Stimulated activated CD8-positive, alpha-beta memory T cell treated with anti-CD3 and anti-CD28 coated beads, Interleukin-4, amount 100 ng/mL, for 1 hour (primary cell): ENCODE data around the gene CCDC14.
A peak's percentile ranks its signal among the peaks of the same experiment; 100 is the strongest.
"Not testable (repeated sequence)": the region's sequence is repeated elsewhere in the genome, so short reads cannot be mapped to it uniquely, and the experiment has no call there.

Experiments used
- DNase-seq, 2 donors: peaks; one replicate each; pipeline ENCODE4 v3.0.0-alpha.2; 2020; ENCODE audit warnings: low read depth in 2 of 2, low spot score in 1 of 2

The CCDC14 gene

GRCh38 chr3:123960781-123961507, at the start of gene CCDC14:
TSS of gene CCDC14 (minus strand) at chr3:123961229. CDS start at chr3:123961173, 56 bp downstream.
- DNase-seq, result peak; percentile 47 to 52

GRCh38 chr3:124008321-124008720, 47.3 kb upstream of the CCDC14 start:
- not testable (repeated sequence) for DNase-seq

- DNase-seq, result no peak
These were observed 46.2 kb upstream of the CCDC14 start for GRCh38 chr3:124007186-124007585.

- DNase-seq, result not testable (repeated sequence)
These were observed 41.5 kb upstream of the CCDC14 start for GRCh38 chr3:124002405-124003079.

- DNase-seq, result not testable (repeated sequence)
These were observed 40.3 kb upstream of the CCDC14 start for GRCh38 chr3:124001366-124001765.

GRCh38 chr3:123997543-123997942, 36.5 kb upstream of the CCDC14 start:
- DNase-seq, result no peak

- DNase-seq, result no peak
These were observed 32.8 kb upstream of the CCDC14 start for GRCh38 chr3:123993818-123994217.

GRCh38 chr3:123991730-123992588, 30.9 kb upstream of the CCDC14 start, which contains the start of gene ROPN1:
TSS of gene ROPN1 (minus strand) at chr3:123992124. CDS start at chr3:123980481, 11,643 bp downstream.
- DNase-seq, result not testable (repeated sequence)

GRCh38 chr3:123986427-123986826, 25.4 kb upstream of the CCDC14 start:
- DNase-seq, result no peak

GRCh38 chr3:123984957-123985356, 23.9 kb upstream of the CCDC14 start:
- no peak for DNase-seq

GRCh38 chr3:123984350-123984749, 23.3 kb upstream of the CCDC14 start:
- DNase-seq, result no peak

GRCh38 chr3:123981317-123981716, 20.3 kb upstream of the CCDC14 start:
- not testable (repeated sequence) for DNase-seq

- DNase-seq, result no peak
These were observed 19.5 kb upstream of the CCDC14 start for GRCh38 chr3:123980539-123980938.

GRCh38 chr3:123979525-123980501, 18.8 kb upstream of the CCDC14 start:
- peak in 1 of 2 donors; percentile 8 for DNase-seq

GRCh38 chr3:123976904-123977303, 15.9 kb upstream of the CCDC14 start:
- DNase-seq, result not testable (repeated sequence)

GRCh38 chr3:123976181-123976898, 15.3 kb upstream of the CCDC14 start:
- DNase-seq, result not testable (repeated sequence)

- not testable (repeated sequence) for DNase-seq
These were observed 14.0 kb upstream of the CCDC14 start for GRCh38 chr3:123975030-123975429.

- DNase-seq, result no peak
These were observed 10.4 kb upstream of the CCDC14 start for GRCh38 chr3:123971406-123971805.

GRCh38 chr3:123967260-123967659, 6.2 kb upstream of the CCDC14 start:
- not testable (repeated sequence) for DNase-seq
